ENCODE results near the gene CHKB.

The CHKB gene

DNA sequence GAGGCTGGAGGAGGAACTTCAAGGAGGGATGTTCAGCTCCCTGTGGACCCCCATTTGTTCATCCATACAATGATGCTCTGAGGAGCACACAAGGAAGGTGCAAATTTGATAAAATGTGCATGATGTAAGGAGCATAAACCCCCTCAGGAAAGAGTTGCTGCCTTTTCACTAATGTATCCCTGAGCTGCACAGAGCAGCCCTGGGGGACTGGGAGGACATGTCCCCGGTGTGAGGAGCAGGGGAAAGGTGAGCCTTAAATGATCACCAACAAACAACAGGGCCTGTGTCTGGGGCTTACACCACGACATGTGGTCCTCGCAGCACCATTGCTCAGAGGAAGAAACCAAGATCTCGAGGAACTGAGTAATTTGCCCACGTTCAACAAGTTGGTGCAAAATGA lies 14.4 kb upstream of the CHKB start:
- DNase-seq: no peak

DNA sequence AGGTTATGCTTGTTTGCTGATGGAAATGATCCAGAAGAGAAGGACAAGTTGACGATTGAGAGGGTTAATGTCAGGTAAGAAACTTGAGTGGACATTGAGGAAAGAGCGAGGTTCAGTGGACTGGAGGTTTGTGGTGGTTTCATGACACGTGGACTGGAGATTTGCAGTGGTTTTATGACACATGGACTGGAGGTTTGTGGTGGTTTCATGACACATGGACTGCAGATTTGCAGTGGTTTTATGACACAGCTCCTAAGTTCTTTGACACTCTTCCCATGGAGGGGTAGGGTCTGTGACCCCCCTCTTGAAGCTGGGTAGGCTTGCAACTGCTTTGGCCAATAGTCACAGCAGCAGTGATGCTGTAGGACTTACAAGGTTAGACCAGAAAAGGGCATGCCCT lies 12.5 kb upstream of the CHKB start:
- DNase-seq: no peak

- DNase-seq: no peak
These were observed 4.8 kb upstream of the CHKB start for GRCh38 chr22:50587407-50587806.

GRCh38 chr22:50586416-50586815 lies 3.8 kb upstream of the CHKB start:
- no peak for DNase-seq

DNA sequence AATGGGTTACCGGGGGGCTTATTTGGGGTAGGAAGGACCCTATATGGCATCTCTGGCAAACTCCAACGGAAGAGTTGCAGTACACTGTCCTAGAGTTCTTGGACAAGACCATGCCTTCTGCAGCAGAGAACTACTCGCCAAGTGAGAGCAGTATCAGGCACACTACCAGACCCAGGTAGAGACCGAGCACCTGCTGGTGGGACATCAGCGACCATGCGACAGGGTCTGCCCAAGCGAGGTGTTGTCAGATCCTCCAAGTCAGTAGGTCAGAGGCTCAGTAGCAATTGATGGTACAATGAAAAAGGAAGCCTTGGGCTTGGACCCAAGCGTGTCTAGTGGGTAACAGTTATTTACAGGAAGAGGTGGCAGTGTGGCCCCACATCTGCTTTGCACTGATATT lies 3.1 kb upstream of the CHKB start:
- DNase-seq: no peak

- no peak for DNase-seq
These were observed 2.6 kb upstream of the CHKB start for GRCh38 chr22:50585238-50585637.

DNA sequence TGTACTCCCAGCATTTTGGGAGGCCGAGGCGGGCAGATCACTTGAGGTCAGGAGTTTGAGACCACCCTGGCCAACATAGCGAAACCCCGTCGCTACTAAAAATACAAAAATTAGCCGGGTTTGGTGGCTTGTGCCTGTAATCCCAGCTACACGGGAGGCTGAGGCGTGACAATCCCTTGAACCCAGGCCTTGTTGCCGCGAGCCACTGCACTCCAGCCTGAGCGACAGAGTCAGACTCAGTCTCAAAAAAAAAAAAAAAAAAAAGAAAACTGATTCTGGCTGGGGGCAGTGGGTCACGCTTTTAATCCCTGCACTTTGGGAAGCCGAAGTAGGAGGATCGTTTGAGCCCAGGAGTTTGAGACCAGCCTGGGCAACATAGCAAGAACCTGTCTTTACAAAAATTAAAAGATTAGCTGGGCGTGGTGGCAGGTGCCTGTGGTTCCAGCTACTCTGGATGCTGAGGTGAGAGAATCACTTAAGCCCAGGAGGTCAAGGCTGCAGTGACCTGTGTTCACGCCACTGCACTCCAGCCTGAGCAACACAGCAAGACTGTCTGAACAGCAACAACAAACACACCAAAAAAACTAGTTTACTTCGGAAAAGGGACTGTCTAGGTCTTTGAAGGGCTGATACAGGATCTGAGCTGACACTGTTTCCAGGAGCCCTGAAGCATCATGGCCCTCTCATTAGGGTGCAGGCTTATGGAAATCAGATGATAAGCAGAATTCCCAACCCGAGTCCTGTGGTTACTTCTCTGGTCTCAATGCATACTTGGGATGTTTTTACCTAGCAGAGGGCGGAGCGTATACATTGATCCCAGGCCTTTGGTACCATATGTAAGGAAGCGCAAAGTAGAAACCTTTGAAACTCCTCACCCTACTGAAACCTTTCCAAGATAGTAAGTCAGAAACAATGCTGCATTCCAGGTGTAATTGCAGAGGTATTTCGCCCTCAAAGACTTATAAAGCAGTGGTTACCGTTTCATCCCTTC lies 1.8 kb upstream of the CHKB start:
- DNase-seq: no peak

DNA sequence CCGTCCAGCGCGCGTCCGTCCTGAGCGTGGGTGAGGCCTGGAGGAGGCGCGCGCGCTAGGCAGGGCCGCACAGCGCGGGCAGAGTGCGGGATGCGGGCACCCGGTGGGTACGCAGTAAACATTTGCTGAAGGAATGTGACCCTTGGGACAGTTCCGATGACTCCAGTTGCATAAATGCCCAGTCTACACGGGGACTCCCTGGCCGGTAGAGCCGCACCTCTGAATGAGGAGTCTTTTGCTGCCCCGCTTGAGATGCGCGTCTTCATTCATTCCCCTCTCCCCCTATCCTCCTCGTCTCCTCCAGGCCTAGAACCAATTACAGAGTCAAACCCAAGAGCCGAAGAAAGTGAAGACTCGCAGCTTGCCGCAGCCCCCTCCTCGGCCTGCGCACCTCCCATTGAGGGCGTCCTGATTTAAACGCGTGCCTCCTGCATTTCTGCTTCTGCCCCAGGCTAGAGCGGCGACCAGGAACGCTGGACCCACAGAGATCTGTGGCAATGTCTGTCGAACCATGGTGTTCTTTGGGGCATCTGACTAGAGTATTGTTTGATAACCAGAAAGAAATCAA lies 729 bp upstream of the CHKB start:
- DNase-seq: no peak

GRCh38 chr22:50581950-50582492 lies 628 bp downstream of the CHKB start:
- peak; percentile 33 for DNase-seq

DNA sequence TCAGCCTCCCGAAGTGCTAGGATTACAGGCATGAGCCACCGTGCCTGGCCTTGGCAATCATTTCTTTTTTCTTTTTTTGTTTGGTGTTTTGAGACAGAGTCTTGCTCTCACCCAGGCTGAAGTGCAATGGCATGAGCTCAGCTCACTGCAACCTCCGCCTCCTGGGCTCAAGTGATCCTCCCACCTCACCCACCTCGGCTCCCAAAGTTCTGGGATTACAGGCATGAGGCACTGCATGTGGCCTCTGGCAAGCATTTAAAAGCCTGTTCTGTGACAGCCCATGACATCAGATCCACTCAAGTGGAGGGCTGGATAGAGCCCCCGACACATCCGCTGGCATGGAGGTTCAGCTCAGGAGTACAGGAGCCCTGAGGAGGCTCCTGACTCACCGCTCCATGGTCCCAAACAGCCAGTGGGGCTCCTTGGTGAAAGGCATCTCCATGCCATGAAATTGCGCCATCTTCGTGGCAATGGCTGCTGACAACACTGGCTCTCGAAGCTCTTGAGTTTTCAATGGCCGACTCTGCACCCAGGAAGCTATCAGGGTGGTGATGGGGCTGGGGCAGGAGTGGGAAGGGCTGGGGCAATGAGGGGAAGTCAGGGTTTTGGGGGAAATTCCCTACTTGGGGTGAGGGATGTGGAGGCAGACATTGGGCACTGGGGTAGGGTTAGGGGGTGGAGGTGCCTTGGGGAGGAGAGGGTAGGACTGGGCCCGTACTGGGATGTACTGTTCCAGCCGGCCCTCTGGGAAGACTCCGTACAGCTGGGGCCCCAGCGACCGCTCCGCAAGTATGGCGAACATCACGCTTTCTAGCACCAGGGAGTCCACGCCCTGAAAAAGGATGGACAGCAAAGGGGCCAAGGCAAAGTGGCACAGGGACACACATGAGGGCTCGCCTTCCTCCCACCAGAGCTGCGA lies 1.4 kb downstream of the CHKB start:
- DNase-seq: no peak

- DNase-seq: no peak
These were observed 2.9 kb downstream of the CHKB start for GRCh38 chr22:50579752-50580151.

DNA sequence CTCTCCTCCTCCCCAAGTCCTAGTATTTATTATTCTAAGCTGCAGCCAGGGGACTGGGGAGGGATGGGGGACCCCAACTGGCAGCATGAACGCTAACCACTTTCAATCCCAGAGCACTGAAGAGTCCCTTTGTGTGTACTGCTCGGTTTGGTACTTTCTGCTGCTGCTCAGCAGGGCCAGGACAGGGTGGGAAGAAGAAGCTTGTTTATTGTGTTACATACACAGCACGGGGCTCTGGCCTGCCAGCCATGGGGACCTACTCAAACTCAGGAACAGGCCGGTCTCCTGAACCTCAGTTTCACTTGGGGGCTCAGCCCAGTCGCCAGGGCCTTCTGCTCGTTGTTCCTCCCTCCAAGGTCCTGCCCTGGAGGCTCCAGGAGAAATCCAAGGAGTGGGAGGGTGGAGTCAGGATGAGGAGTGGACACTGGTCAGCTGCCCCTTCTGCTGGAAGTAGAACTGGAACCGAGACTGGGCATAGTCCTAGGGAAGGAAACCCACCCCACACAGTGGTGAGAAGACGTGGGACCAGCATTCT lies 3.8 kb downstream of the CHKB start:
- DNase-seq: no peak

DNA sequence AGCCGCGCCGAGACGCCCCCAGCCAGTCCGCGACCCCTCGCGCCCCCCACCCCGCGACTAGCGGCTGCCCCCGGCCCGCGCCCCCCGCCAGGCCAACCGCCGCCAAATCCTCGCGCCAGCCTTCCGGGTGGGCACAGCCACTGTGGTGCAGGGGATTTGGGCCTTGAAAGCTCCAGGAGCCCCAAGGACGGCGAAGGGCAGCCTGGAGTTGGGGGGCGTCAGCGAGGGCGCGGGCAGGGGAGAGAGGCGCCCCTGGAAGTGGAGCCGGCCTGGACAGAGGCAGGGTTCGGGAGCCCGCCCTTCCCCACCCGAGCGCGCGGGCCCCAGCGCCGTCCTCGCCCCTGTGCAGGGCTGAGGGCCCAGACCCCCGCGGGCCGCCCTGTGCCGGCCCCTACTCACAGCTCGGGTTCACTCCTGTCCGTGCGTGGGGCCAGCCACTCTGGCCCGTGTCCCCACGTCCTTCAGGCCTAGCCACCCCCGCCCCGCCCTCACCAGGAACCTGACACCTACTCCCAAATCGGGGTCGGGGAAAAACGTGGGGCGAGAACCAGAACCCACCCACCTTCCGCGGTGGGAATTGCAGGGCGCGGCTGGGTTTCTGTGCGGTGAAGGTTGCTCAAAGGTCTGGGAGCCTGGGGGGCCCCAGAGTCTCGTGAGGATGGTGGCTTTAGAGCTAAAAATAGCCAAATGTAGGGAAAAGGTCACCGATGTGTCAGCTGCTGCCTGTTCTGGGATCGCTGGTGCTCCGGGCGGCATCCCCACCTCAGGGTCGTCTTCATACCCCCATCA lies 4.5 kb downstream of the CHKB start, which contains the start of gene CPT1B:
CPT1B (minus strand) TSS at position 441 of the 789 bp plus-strand sequence. CDS start 512 bp downstream, outside the sequence.
- no peak for DNase-seq

DNA sequence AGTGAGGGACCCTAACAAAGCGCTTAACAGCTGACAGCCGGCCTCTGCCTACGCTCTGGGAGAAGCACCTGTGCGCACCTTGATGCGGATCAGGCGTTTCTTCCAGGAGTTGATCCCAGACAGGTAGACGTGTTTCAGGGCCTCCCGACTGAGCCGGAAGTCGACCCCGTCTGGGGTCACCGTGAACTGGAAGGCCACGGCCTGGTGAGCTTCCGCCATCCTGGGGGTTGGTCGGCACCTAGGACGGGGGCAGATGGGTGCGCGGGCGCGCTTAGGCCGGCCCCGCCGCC lies 5.0 kb downstream of the CHKB start:
- DNase-seq: no peak

- DNase-seq: no peak
These were observed 5.6 kb downstream of the CHKB start for GRCh38 chr22:50576806-50577696.

- DNase-seq: no peak
These were observed 6.6 kb downstream of the CHKB start for GRCh38 chr22:50576070-50576469.

- DNase-seq: no peak
These were observed 7.2 kb downstream of the CHKB start for GRCh38 chr22:50575426-50575941.

GRCh38 chr22:50574383-50574755 lies 8.3 kb downstream of the CHKB start:
- DNase-seq: no peak

DNA sequence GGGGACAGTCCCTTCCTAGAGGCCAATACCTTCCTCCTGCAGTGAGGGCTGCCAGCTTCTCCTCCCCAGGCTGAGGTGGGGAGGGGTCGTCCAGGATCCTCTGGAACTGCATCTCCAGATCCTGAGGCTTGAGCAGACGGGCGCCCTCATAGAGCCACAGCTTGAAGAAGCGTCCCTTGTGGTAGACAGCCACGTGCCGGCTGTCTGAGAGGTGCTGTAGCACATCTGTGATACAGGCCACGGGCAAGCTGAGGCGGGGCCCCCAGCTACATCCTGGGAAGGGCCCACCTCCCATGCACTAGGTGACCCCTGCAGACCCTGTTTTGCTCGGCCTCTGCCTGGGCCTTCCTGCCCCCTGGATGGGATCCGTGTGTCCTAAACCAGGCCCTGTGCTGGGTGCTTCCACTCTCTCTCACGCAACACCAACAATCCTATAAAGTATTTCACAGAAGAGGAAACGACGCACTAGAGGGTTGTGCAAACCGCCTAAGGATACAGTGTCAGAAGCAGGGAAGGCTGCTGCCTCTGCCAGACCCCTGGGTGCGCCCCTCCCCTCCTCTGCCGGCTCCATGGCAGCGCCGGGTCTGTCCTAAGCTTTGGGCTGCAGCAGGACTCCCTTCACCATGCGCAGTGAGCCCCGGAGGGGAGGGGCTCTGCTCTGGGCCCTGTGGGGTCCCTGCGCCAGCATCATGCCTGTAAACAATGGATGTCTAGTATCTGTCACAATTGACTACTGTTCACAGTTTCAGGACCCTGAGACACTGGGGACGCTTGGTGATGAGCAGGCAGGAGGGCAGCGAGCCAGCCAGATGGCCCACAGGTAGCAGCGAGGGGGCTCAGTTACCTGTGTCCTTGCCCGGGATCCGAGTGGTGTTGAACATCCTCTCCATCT lies 8.9 kb downstream of the CHKB start:
- no peak for DNase-seq

DNA sequence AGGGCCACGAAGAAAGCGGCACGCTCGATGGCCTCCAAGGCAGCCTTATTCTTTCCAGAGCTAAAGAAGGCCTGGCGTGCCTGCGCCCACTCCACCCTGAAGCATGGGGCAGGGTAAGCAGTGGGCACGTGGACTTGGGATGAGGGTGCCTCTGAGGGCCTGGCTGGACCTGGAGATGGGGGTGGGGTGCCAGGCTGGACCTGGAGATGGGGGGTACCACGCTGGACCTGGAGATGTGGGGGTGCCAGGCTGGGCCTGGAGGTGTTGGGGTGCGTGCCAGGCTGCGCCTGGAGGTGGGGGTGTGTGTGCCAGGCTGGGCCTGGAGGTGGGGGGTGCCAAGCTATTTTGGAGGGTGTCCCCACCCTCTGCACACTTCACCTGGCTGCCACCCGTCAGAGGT lies 9.7 kb downstream of the CHKB start:
- no peak for DNase-seq
